Measurements from ENCODE around the gene TMEM101. TPM values are rescaled to one million over a fixed set of nuclear protein-coding genes. Genes with fewer than 3 reads are reported as not detected.

Gene TMEM101
- 10 to 100 TPM in 3 of 4 donors, 1 to 10 TPM in 1; 1.5 to 76.1 (median 49.8) TPM for total RNA-seq

- H3K4me1 ChIP-seq, result peaks cover 0 to 7% of the 10 kb centered on the region in 2 donors
- DNase-seq, result peak; percentile 89 to 90
- peak within 1 kb of the TSS; percentile 63 to 84 for H3K4me3 ChIP-seq
- intact Hi-C loops (cut with DNase I; ENCODE audit: low total_unique reads), result no loop called here
- H3K27ac ChIP-seq, result peak within 1 kb of the TSS; percentile 64 to 74
- H3K36me3 ChIP-seq, result no peaks in the 10 kb centered on the region
- no peaks in the 10 kb centered on the region for H3K9me3 ChIP-seq
- no peaks in the 10 kb centered on the region for H3K27me3 ChIP-seq
- peak in 1 of 4 experiments; percentile 37 for TF ChIP-seq CTCF (IDR thresholded peaks at IDR 0.05)
- peak; percentile 29 to 38 for TF ChIP-seq POLR2A (IDR thresholded peaks at IDR 0.05)
Observed at GRCh38 chr17:44014437-44015172, at the start of gene TMEM101. TSS of gene TMEM101 (minus strand) at chr17:44014963. CDS start at chr17:44014952, 11 bp downstream.

- H3K27me3 ChIP-seq, result no peaks in the 10 kb centered on the region
- no peaks in the 10 kb centered on the region for H3K36me3 ChIP-seq
- TF ChIP-seq POLR2A (IDR thresholded peaks at IDR 0.05) (no peak), CTCF (IDR thresholded peaks at IDR 0.05) (no peak)
- H3K9me3 ChIP-seq, result no peaks in the 10 kb centered on the region
- no peak overlapping the region for H3K27ac ChIP-seq
- no peak for DNase-seq
- intact Hi-C loops (cut with DNase I; ENCODE audit: low total_unique reads), result no loop called here
- H3K4me3 ChIP-seq, result no peak overlapping the region
- no peaks in the 10 kb centered on the region for H3K4me1 ChIP-seq
Observed at GRCh38 chr17:44063704-44064639, 49.2 kb upstream of the TMEM101 start.

GRCh38 chr17:44062871-44063270 is 48.1 kb upstream of the TMEM101 start:
- no peak for DNase-seq

GRCh38 chr17:44061446-44061845 is 46.7 kb upstream of the TMEM101 start:
- Histone ChIP-seq H3K36me3 (no peaks in the 10 kb centered on the region), H3K9me3 (no peaks in the 10 kb centered on the region), H3K4me3 (no peak overlapping the region), H3K27ac (no peak overlapping the region), H3K4me1 (no peaks in the 10 kb centered on the region), H3K27me3 (no peaks in the 10 kb centered on the region)
- intact Hi-C loops (cut with DNase I; ENCODE audit: low total_unique reads), result no loop called here
- TF ChIP-seq POLR2A (IDR thresholded peaks at IDR 0.05) (no peak), CTCF (IDR thresholded peaks at IDR 0.05) (no peak)
- DNase-seq, result no peak

More at GRCh38 chr17:44062871-44063270, 48.1 kb upstream of the TMEM101 start:
- Histone ChIP-seq H3K27me3 (no peaks in the 10 kb centered on the region), H3K4me3 (no peak overlapping the region), H3K9me3 (no peaks in the 10 kb centered on the region), H3K4me1 (no peaks in the 10 kb centered on the region), H3K36me3 (no peaks in the 10 kb centered on the region), H3K27ac (no peak overlapping the region)
- TF ChIP-seq POLR2A (IDR thresholded peaks at IDR 0.05) (no peak), CTCF (IDR thresholded peaks at IDR 0.05) (no peak)
- intact Hi-C loops (cut with DNase I; ENCODE audit: low total_unique reads), result no loop called here
